Testis (tissue), 3 donors: ENCODE data around the gene OR6A2. TPM values are rescaled to one million over a fixed set of nuclear protein-coding genes. Genes with fewer than 3 reads are reported as not detected.

Source experiments
- DNase-seq: peaks from one replicate; pipeline ENCODE4 v3.0.0-alpha.2; 2019
- H3K27ac ChIP-seq, 2 donors: fragments of 200-600 bp; sonication (generic); one replicate each; pipeline ENCODE4 v1.5.1; 2019
- H3K27me3 ChIP-seq: fragments of 200-600 bp; sonication (generic); one replicate; pipeline ENCODE4 v1.5.1; 2019
- H3K36me3 ChIP-seq: fragments of 200-600 bp; sonication (generic); one replicate; pipeline ENCODE4 v1.5.1; 2017; ENCODE audit warnings: low read depth; ENCODE audit errors: missing control alignments
- H3K4me1 ChIP-seq: fragments of 200-600 bp; sonication (generic); one replicate; pipeline ENCODE4 v1.5.1; 2019
- H3K4me3 ChIP-seq, 2 donors: fragments of 200-600 bp; sonication (generic); one replicate each; pipeline ENCODE4 v1.5.1; 2017 to 2019
- H3K9me3 ChIP-seq: fragments of 200-600 bp; sonication (generic); one replicate; pipeline ENCODE4 v1.5.1; 2017
- POLR2A ChIP-seq: fragments of 450-650 bp; IDR thresholded peaks from one replicate; pipeline ENCODE4 v1.6.1; 2017; ENCODE audit warnings: antibody characterized with exemption, mild to moderate bottlenecking, moderate library complexity
- WGBS, 2 donors: methylation state at CpG; one replicate each; pipeline ENCODE4 v1.1.5; 2018; 5-methylcytosine and 5-hydroxymethylcytosine counted together
- intact Hi-C: fragments of 100-400 bp; cut with DNase I; formaldehyde crosslinking; loops from one replicate; pipeline ENCODE4 v1.15.1; 2023; ENCODE audit warnings: low total_unique reads
- polyA plus RNA-seq: library from polyadenylated mRNA; stranded (reverse); fragments of 350-450 nt; fragmentation: Illumina TruSeq; extraction: RNeasy Lipid Tissue Mini Kit (QIAGEN cat#74804); gene quantifications from one replicate; pipeline ENCODE4 v1.2.3, GENCODE V29; 2014; ENCODE audit warnings: low read depth, low replicate concordance; ENCODE audit not compliant: insufficient read depth
- total RNA-seq, 2 donors: library from RNA; depleted of rRNA; stranded (reverse); fragments of >200 nt; gene quantifications; one replicate each; pipeline ENCODE4 v1.2.3, GENCODE V29; 2016
- TF ChIP-seq, protein P1 (sequence below), 3 experiments: fragments of 450-650 bp in 2 of 3; fragments of 200-600 bp in 1 of 3; sonication (generic) in 1 of 3; IDR thresholded peaks; one replicate each; pipeline ENCODE4 v1.5.1; 2016 to 2019; ENCODE audit warnings: antibody characterized with exemption in 3 of 3, mild to moderate bottlenecking in 2 of 3, moderate library complexity in 1 of 3

OR6A2 gene
- total and polyA plus RNA-seq, 3 donors from 2014 or later, result 2.2 to 2.6 TPM; not detected in 1

DNA sequence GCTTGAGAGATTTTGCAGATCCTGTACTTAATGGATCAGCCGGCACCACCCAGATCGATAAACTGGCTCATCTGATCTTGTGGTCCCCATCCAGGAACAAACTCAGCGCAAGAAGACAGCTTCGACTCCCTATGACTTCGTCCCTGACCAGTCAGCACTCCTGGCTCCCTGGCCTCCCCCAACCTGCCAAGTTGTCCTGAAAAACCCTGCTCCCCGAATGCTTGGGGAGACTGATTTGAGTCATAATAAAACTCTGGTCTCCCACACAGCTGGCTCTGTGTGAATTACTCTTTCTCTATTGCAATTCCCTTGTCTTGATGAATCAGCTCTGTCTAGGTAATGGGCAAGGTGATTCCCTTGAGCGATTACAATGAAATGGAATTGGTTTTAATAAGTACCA, 57.2 kb downstream of the OR6A2 start:
- no peaks in the 10 kb centered on the region for H3K9me3 ChIP-seq
- no peak overlapping the region for H3K27ac ChIP-seq
- H3K4me3 ChIP-seq, result no peak overlapping the region
- H3K27me3 ChIP-seq, result no peaks in the 10 kb centered on the region
- TF ChIP-seq, protein P1, sequence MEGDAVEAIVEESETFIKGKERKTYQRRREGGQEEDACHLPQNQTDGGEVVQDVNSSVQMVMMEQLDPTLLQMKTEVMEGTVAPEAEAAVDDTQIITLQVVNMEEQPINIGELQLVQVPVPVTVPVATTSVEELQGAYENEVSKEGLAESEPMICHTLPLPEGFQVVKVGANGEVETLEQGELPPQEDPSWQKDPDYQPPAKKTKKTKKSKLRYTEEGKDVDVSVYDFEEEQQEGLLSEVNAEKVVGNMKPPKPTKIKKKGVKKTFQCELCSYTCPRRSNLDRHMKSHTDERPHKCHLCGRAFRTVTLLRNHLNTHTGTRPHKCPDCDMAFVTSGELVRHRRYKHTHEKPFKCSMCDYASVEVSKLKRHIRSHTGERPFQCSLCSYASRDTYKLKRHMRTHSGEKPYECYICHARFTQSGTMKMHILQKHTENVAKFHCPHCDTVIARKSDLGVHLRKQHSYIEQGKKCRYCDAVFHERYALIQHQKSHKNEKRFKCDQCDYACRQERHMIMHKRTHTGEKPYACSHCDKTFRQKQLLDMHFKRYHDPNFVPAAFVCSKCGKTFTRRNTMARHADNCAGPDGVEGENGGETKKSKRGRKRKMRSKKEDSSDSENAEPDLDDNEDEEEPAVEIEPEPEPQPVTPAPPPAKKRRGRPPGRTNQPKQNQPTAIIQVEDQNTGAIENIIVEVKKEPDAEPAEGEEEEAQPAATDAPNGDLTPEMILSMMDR (IDR thresholded peaks at IDR 0.05), result no peak
- no peak for TF ChIP-seq POLR2A
- WGBS, 2 donors, result 67 to 71% methylated on average over 7 of the region's 7 CpGs
- DNase-seq, result no peak
- intact Hi-C loops, result no loop called here
- H3K36me3 ChIP-seq, result no peaks in the 10 kb centered on the region
- no peaks in the 10 kb centered on the region for H3K4me1 ChIP-seq

Other genes with a start within 250 kb of the OR6A2 start
- gene RRP8, start 196.1 kb downstream of the OR6A2 start, total RNA-seq, result 10 to 100 TPM; 17.5 to 18.5 TPM
- gene RRP8, start 196.1 kb downstream of the OR6A2 start, polyA plus RNA-seq, result 29.6 TPM
- gene ILK, start 195.9 kb downstream of the OR6A2 start, total RNA-seq, result 100 to 1,000 TPM in 1 of 2 donors, 10 to 100 TPM in 1; 79.1 to 109 TPM
- gene ILK, start 195.9 kb downstream of the OR6A2 start, polyA plus RNA-seq, result 122 TPM
- 100 to 1,000 TPM; 123 to 210 TPM for gene TAF10, start 187.5 kb downstream of the OR6A2 start, total RNA-seq
- gene TAF10, start 187.5 kb downstream of the OR6A2 start, polyA plus RNA-seq, result 389 TPM
- 100 to 1,000 TPM; 134 to 151 TPM for gene TPP1, start 180.3 kb downstream of the OR6A2 start, total RNA-seq
- 60.9 TPM for gene TPP1, start 180.3 kb downstream of the OR6A2 start, polyA plus RNA-seq
- gene DCHS1, start 143.9 kb downstream of the OR6A2 start, total RNA-seq, result 1 to 10 TPM; 7.1 to 8.8 TPM
- gene DCHS1, start 143.9 kb downstream of the OR6A2 start, polyA plus RNA-seq, result 14.2 TPM
- gene MRPL17, start 116.3 kb downstream of the OR6A2 start, total RNA-seq, result 10 to 100 TPM; 21.0 to 22.7 TPM
- gene MRPL17, start 116.3 kb downstream of the OR6A2 start, polyA plus RNA-seq, result 49.5 TPM
- 1 to 10 TPM; 1.8 to 2.8 TPM for gene OR2AG2, start 27.7 kb downstream of the OR6A2 start, total RNA-seq
- 0.30 TPM for gene OR2AG2, start 27.7 kb downstream of the OR6A2 start, polyA plus RNA-seq
- gene OR2AG1, start 16.7 kb downstream of the OR6A2 start, total RNA-seq, result not detected
- not detected for gene OR2AG1, start 16.7 kb downstream of the OR6A2 start, polyA plus RNA-seq
- gene OR10A5, start 46.0 kb upstream of the OR6A2 start, total RNA-seq, result not detected
- not detected for gene OR10A5, start 46.0 kb upstream of the OR6A2 start, polyA plus RNA-seq
- gene OR10A2, start 63.4 kb upstream of the OR6A2 start, total RNA-seq, result not detected
- not detected for gene OR10A2, start 63.4 kb upstream of the OR6A2 start, polyA plus RNA-seq
- not detected for gene OR10A4, start 76.9 kb upstream of the OR6A2 start, total RNA-seq
- gene OR10A4, start 76.9 kb upstream of the OR6A2 start, polyA plus RNA-seq, result not detected
- gene OR2D2, start 92.8 kb upstream of the OR6A2 start, total RNA-seq, result 1 to 10 TPM; 2.8 to 3.2 TPM
- not detected for gene OR2D2, start 92.8 kb upstream of the OR6A2 start, polyA plus RNA-seq
- gene OR2D3, start 121.3 kb upstream of the OR6A2 start, total RNA-seq, result not detected
- not detected for gene OR2D3, start 121.3 kb upstream of the OR6A2 start, polyA plus RNA-seq
- 1 to 10 TPM; 4.2 to 4.5 TPM for gene ZNF215, start 126.7 kb upstream of the OR6A2 start, total RNA-seq
- gene ZNF215, start 126.7 kb upstream of the OR6A2 start, polyA plus RNA-seq, result 2.7 TPM
- gene ZNF214, start 220.7 kb upstream of the OR6A2 start, total RNA-seq, result 1 to 10 TPM; 7.3 to 9.9 TPM
- gene ZNF214, start 220.7 kb upstream of the OR6A2 start, polyA plus RNA-seq, result 8.2 TPM
- 1 to 10 TPM; 1.6 to 2.4 TPM for gene NLRP14, start 220.8 kb upstream of the OR6A2 start, total RNA-seq
- 1.2 TPM for gene NLRP14, start 220.8 kb upstream of the OR6A2 start, polyA plus RNA-seq